GM15510 (cell line): Measurements from ENCODE around the gene LTO1.

Experiments used
- POLR2A ChIP-seq: IDR thresholded peaks from 3 replicates; pipeline ENCODE4 v1.6.1; 2011; ENCODE audit warnings: borderline replicate concordance; ENCODE audit not compliant: insufficient read length; ENCODE audit errors: extremely low read depth

Gene LTO1

DNA sequence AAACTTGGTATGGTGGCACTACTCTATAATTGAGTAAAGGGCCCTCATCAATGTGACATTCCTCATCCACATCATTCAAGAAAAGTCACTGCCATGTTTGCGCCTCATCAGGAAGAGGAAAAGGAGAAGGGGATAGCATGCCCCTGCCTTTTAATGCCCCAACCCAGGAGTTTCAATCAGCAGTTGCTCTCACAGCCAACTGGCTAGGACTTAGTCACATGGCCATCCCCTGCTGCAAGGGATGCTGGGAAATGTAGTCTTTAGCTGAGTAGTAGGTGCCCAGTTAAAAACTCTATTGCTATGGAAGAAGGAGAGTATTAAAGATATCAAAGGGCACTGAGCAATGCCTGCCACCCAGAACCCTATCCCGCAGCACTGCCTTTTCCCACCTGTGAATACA, 45.1 kb downstream of the LTO1 start:
- no peak for TF ChIP-seq POLR2A

DNA sequence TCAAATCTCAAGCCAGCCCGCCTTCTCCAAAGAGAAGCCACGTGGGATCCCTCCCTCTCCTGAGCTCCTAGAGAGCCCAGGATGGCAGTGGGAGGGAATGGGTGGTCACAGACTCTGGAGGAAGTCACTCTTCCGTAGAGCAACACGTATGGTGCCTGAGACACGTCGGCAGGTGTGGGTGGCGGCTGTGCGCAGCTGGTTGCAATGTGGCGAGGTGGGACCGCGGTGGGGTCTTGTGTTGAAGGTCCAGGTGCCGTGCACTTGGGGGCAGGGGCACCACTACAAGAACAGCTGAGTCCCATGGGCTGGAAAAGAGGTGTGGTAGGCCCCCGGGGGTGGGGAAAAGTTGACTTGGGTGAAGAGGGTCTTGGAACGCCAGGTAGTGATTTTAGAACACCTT, 47.6 kb downstream of the LTO1 start:
- no peak for TF ChIP-seq POLR2A

DNA sequence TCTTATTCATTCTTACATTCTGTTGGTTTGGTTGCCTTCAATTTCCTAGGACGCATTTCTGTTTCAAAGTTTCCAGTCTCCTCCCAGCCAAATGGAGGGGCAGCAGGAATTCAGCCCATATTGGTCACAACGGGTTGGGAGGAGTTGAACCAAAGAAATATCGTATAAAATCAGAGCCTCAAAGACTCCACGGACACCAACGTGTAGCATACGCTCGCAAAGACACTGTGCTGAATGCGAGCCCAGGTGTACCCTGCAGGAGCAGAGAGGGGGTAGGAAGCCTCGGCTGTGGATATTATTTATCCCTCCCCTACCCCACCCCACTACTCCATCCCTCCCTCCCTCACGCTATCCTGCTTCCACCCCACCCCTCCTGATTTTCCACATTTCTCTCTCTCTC, 49.7 kb downstream of the LTO1 start:
- no peak for TF ChIP-seq POLR2A

DNA sequence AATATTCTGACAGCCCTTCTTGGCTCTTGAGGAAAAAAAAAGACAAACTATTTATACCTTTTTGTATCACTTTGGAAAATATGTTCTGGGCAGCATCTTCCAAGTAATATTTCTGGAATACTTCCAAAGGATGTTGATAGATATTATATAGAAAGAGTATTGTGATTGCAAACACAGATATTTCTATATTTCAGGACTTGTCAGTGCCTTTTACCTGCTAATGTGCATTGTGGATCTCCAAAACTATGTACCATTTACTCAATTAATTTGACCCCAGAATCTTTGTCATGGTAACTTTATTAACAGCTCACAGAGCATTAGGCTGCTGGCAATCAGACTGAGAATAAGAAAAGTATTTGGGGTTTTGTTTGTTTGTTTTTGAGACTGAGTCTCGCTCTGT, 50.9 kb downstream of the LTO1 start:
- no peak for TF ChIP-seq POLR2A

DNA sequence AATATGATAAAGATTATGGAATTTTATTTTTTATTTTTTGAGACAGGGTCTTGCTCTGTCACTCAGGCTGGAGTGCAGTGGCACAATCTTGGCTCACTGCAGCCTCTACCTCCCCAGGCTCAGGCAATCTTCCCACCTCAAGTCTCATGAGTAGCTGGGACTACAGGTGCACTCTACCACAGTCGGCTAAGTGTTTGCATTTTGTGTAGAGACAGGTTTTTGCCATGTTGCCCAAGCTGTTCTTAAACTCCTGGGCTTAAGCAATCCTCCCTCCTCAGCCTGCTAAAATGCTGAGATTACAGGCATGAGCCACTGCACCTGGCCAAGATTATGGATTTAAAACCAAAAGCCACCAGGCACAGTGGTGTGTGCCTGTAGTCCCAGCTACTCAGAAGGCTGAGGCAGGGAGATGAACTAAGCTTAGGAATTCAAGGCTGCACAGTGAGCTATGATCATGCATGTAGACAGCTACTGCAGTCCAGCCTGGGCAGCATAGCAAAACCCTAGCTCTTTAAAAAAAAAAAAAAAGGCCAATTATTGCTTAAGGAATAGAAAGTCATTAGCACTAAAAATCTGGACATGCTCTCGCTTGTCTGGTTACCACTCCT, 54.4 kb downstream of the LTO1 start:
- TF ChIP-seq POLR2A: no peak

DNA sequence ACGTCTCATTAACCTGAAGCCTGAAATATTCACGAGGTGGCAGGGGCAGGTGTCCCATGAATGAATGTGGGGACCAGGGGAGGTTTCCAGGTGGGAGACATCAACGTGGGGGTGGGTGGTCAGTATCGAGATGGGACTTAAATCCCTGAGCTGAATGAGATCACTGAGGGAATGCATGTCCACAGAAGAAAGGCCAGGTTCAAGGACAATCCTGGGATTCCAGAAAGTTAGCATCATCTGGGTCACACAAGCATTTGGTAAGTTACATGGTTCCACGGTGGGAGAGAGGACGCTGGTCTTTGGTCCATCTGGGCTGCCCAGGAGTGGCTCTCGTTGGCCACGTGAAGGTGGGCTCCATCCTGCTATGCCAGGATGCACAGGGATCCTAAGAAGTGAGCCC, 56.9 kb downstream of the LTO1 start:
- TF ChIP-seq POLR2A: no peak

DNA sequence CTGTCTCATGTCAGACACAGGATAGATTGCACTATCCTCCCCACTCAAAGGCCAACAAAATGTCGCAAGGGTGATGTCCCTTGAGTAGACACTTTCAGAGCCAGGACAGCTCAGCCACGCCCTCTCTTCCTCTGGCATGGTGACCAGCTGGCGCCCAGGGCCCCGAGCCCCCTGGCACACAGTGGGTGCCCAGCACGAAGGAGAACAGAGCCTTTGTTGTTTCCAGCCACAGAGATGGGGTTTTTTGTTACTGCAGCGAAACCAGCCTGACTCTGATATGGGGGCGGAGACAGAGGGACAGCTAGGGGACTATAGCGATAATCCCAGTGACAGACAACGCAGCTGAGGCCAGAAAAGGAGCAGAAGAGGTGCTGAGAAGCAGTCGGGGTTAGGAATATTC, 57.5 kb downstream of the LTO1 start:
- no peak for TF ChIP-seq POLR2A

DNA sequence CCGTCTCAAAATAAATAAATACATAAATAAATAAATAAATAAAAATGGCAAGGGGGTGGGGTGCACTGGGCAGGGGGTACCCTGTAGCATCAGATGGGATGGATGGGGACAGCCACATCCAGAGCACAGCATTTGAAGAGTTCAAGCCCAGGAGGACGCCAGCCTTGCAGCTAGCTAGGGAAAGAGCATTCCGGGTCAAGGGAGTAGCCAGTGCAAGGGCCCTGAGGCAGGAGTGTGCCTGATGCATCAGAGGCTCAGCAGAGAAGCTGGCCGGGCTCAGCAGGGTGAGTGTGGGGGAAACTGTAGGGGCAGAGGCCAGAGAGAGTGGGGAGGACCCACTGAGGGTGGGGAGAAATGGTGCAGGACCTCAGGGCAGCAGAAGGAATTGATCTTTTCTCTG, 57.9 kb downstream of the LTO1 start:
- no peak for TF ChIP-seq POLR2A
